Measurements from ENCODE around the gene HECTD3. TPM values are rescaled to one million over a fixed set of nuclear protein-coding genes. Genes with fewer than 3 reads are reported as not detected.

Gene HECTD3
- total and polyA plus RNA-seq, 9 of the 15 experiments (the other 6 are each of a cell fraction or from before 2014, with no cell fraction given): 6.3 to 50.8 (median 18.9) TPM

DNA sequence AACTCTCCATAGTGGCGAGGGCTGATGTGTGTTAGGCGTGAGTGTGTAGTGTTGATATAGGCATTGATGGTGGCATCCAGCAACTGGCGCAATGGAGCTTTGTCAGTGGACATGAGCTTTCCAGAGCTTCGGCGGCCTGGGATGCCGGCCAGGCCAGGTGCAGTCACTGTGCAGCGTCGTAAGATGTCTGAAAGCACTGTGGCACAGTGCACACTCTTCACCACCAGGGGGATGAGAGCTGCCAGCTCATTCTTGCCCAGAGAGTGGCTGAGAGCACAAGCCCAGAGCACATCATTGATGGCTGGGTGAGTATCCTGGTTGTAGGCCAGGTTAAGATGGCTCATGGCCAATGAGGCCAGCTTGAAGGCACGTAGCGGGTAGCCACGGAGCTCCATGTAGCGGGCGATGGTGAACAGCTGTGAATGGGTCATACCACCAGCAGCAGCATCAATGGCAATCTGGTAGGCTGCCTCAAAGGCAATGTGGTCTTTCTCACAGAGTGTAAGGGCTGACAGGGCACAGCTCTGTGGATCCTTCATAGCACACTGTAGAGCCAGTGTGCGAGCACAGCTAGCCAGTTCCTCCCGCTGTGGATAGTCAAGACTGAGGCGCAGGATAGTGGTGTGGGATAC is 7.6 kb upstream of the HECTD3 start (continued):
- TF ChIP-seq DACH1 (IDR thresholded peaks at IDR 0.05; ENCODE audit: partially characterized antibody) (no peak), NFXL1 (CRISPR knock-in tag; IDR thresholded peaks at IDR 0.05) (no peak), MECOM (CRISPR knock-in tag; IDR thresholded peaks at IDR 0.05) (no peak), NRF1 (conservative IDR thresholded peaks at IDR 0.05 in 1 of 2, IDR thresholded peaks at IDR 0.05 in 1 of 2) (no peak), ZBTB8A (IDR thresholded peaks at IDR 0.05; ENCODE audit: partially characterized antibody) (no peak), ATF1 (CRISPR knock-in tag; IDR thresholded peaks at IDR 0.05) (no peak), ATF1 (tag; IDR thresholded peaks at IDR 0.05) (0 out of 2 replicates have a peak, but pooled peaks have one; percentile 18), HEY1 (CRISPR knock-in tag; IDR thresholded peaks at IDR 0.05; ENCODE audit: borderline replicate concordance) (no peak), PML (IDR thresholded peaks at IDR 0.05; ENCODE audit: low read length) (no peak), ARID1B (IDR thresholded peaks at IDR 0.05) (no peak), RAD21 (CRISPR knock-in tag; conservative IDR thresholded peaks at IDR 0.05 in 1 of 2, IDR thresholded peaks at IDR 0.05 in 1 of 2) (peak; percentile 74 to 90), NFE2 (IDR thresholded peaks at IDR 0.05; ENCODE audit: low read depth) (peak; percentile 50; the same call in 1 of the 2 replicates), CTBP1 (IDR thresholded peaks at IDR 0.05; ENCODE audit: borderline replicate concordance) (peak; percentile 59; the same call in 1 of the 2 replicates), E2F3 (CRISPR knock-in tag; IDR thresholded peaks at IDR 0.05) (no peak), SMARCA4 (IDR thresholded peaks at IDR 0.05) (no peak), ZNF41 (CRISPR knock-in tag; conservative IDR thresholded peaks at IDR 0.05) (no peak)
- TF ChIP-seq, protein P1, sequence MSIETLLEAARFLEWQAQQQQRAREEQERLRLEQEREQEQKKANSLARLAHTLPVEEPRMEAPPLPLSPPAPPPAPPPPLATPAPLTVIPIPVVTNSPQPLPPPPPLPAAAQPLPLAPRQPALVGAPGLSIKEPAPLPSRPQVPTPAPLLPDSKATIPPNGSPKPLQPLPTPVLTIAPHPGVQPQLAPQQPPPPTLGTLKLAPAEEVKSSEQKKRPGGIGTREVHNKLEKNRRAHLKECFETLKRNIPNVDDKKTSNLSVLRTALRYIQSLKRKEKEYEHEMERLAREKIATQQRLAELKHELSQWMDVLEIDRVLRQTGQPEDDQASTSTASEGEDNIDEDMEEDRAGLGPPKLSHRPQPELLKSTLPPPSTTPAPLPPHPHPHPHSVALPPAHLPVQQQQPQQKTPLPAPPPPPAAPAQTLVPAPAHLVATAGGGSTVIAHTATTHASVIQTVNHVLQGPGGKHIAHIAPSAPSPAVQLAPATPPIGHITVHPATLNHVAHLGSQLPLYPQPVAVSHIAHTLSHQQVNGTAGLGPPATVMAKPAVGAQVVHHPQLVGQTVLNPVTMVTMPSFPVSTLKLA (conservative IDR thresholded peaks at IDR 0.05): no peak
- TF ChIP-seq, protein P2, sequence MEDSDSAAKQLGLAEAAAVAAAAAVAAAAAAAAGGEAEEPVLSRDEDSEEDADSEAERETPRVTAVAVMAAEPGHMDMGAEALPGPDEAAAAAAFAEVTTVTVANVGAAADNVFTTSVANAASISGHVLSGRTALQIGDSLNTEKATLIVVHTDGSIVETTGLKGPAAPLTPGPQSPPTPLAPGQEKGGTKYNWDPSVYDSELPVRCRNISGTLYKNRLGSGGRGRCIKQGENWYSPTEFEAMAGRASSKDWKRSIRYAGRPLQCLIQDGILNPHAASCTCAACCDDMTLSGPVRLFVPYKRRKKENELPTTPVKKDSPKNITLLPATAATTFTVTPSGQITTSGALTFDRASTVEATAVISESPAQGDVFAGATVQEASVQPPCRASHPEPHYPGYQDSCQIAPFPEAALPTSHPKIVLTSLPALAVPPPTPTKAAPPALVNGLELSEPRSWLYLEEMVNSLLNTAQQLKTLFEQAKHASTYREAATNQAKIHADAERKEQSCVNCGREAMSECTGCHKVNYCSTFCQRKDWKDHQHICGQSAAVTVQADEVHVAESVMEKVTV (CRISPR knock-in tag; IDR thresholded peaks at IDR 0.05): peak; percentile 37; the same call in 1 of the 2 replicates
